Activated naive CD8-positive, alpha-beta T cell treated with anti-CD3 and anti-CD28 coated beads, Interleukin-2, amount 10 ng/mL, durations not matched to agents 7 days and 5 days (primary cell): ENCODE results near the gene GLUD1. TPM values are rescaled to one million over a fixed set of nuclear protein-coding genes. Genes with fewer than 3 reads are reported as not detected.
"Not testable (repeated sequence)": the region's sequence is repeated elsewhere in the genome, so short reads cannot be mapped to it uniquely, and the experiment has no call there.

Experiments used
- ATAC-seq: fragments of 150-1000 bp; cut with Tn5 transposase; one replicate; pipeline ENCODE4 v1.10.0; 2021; ENCODE audit warnings: low read depth, moderate library complexity
- POLR2A ChIA-PET: fragments of 350-600 bp; sonication (Branson Sonifier 250); formaldehyde crosslinking; loops from one replicate; lab custom pipeline; 2021; ENCODE audit warnings: antibody characterized with exemption; lab: Charles Lee
- DNase-seq: peaks from one replicate; pipeline ENCODE4 v3.0.0; 2021
- H3K27ac Mint-ChIP-seq: one replicate; pipeline ENCODE4 v1.8.0; 2022; ENCODE audit warnings: mild to moderate bottlenecking, mixed read lengths
- H3K27me3 Mint-ChIP-seq: one replicate; pipeline ENCODE4 v1.8.0; 2022; ENCODE audit warnings: mild to moderate bottlenecking, moderate library complexity, mixed read lengths
- H3K36me3 Mint-ChIP-seq: one replicate; pipeline ENCODE4 v1.8.0; 2021; ENCODE audit warnings: mild to moderate bottlenecking, mixed read lengths
- H3K4me1 Mint-ChIP-seq: one replicate; pipeline ENCODE4 v1.8.0; 2021; ENCODE audit warnings: mixed read lengths
- H3K4me3 Mint-ChIP-seq: one replicate; pipeline ENCODE4 v1.8.0; 2022; ENCODE audit warnings: mild to moderate bottlenecking, moderate library complexity, mixed read lengths
- H3K9me3 Mint-ChIP-seq: one replicate; pipeline ENCODE4 v1.8.0; 2021; ENCODE audit warnings: mixed read lengths
- total RNA-seq, 2 experiments: library from RNA; stranded (reverse); gene quantifications; one replicate each; pipeline ENCODE4 v1.2.3, GENCODE V29; 2021

Gene GLUD1
- total RNA-seq, 2 experiments from 2014 or later = 91.3 to 95.9 TPM

- DNase-seq, H3K27me3 Mint-ChIP-seq, H3K4me3 Mint-ChIP-seq, H3K27ac Mint-ChIP-seq, ATAC-seq, H3K9me3 Mint-ChIP-seq, POLR2A ChIA-PET: not testable (repeated sequence)
- Mint-ChIP-seq H3K4me1 (peaks cover 31% of the 10 kb centered on the region), H3K36me3 (peaks cover 33% of the 10 kb centered on the region)
Observed at GRCh38 chr10:87081574-87081973, 13.1 kb downstream of the GLUD1 start.

GRCh38 chr10:87080621-87081020 is 14.0 kb downstream of the GLUD1 start:
- H3K27me3 Mint-ChIP-seq, H3K4me3 Mint-ChIP-seq, H3K9me3 Mint-ChIP-seq, H3K27ac Mint-ChIP-seq, ATAC-seq, POLR2A ChIA-PET, DNase-seq: not testable (repeated sequence)
- H3K4me1 Mint-ChIP-seq = peaks cover 31% of the 10 kb centered on the region
- peaks cover 27% of the 10 kb centered on the region for H3K36me3 Mint-ChIP-seq

GRCh38 chr10:87079106-87079836 is 15.4 kb downstream of the GLUD1 start:
- H3K36me3 Mint-ChIP-seq = peaks cover 26% of the 10 kb centered on the region
- H3K9me3 Mint-ChIP-seq = no peaks in the 10 kb centered on the region
- DNase-seq = no peak
- no peak overlapping the region for H3K27ac Mint-ChIP-seq
- peaks cover 23% of the 10 kb centered on the region for H3K4me1 Mint-ChIP-seq
- ATAC-seq = no peak
- H3K4me3 Mint-ChIP-seq = no peak overlapping the region
- POLR2A ChIA-PET = no interaction called here
- H3K27me3 Mint-ChIP-seq = no peaks in the 10 kb centered on the region

GRCh38 chr10:87076421-87076820 is 18.2 kb downstream of the GLUD1 start:
- H3K4me3 Mint-ChIP-seq, H3K4me1 Mint-ChIP-seq, H3K27me3 Mint-ChIP-seq, DNase-seq, H3K27ac Mint-ChIP-seq, POLR2A ChIA-PET, ATAC-seq, H3K9me3 Mint-ChIP-seq: not testable (repeated sequence)
- peaks cover 18% of the 10 kb centered on the region for H3K36me3 Mint-ChIP-seq

GRCh38 chr10:87072449-87072848 is 22.2 kb downstream of the GLUD1 start:
- Mint-ChIP-seq H3K27ac (no peak overlapping the region), H3K27me3 (no peaks in the 10 kb centered on the region), H3K4me1 (peaks cover 4% of the 10 kb centered on the region), H3K4me3 (no peak overlapping the region), H3K36me3 (peaks cover 11% of the 10 kb centered on the region), H3K9me3 (no peaks in the 10 kb centered on the region)
- DNase-seq = no peak
- no peak for ATAC-seq
- POLR2A ChIA-PET = no interaction called here

- peaks cover 4% of the 10 kb centered on the region for H3K4me1 Mint-ChIP-seq
- DNase-seq = no peak
- POLR2A ChIA-PET = no interaction called here
- H3K36me3 Mint-ChIP-seq = peaks cover 24% of the 10 kb centered on the region
- no peaks in the 10 kb centered on the region for H3K27me3 Mint-ChIP-seq
- H3K4me3 Mint-ChIP-seq = no peak overlapping the region
- no peaks in the 10 kb centered on the region for H3K9me3 Mint-ChIP-seq
- no peak overlapping the region for H3K27ac Mint-ChIP-seq
- ATAC-seq = no peak
Observed at GRCh38 chr10:87068281-87068680, 26.4 kb downstream of the GLUD1 start.

- H3K9me3 Mint-ChIP-seq = no peaks in the 10 kb centered on the region
- H3K4me1 Mint-ChIP-seq = peaks cover 4% of the 10 kb centered on the region
- no peak overlapping the region for H3K4me3 Mint-ChIP-seq
- no peaks in the 10 kb centered on the region for H3K27me3 Mint-ChIP-seq
- DNase-seq = no peak
- peak overlapping the region; percentile 32 for H3K27ac Mint-ChIP-seq
- POLR2A ChIA-PET = no interaction called here
- H3K36me3 Mint-ChIP-seq = peaks cover 18% of the 10 kb centered on the region
- no peak for ATAC-seq
Observed at GRCh38 chr10:87066865-87067264, 27.8 kb downstream of the GLUD1 start.

GRCh38 chr10:87066178-87066577 is 28.5 kb downstream of the GLUD1 start:
- ATAC-seq (no peak), DNase-seq (no peak)
- Mint-ChIP-seq H3K27ac (no peak overlapping the region), H3K36me3 (peaks cover 16% of the 10 kb centered on the region), H3K4me3 (no peak overlapping the region), H3K27me3 (no peaks in the 10 kb centered on the region), H3K4me1 (peaks cover 4% of the 10 kb centered on the region), H3K9me3 (no peaks in the 10 kb centered on the region)
- POLR2A ChIA-PET = no interaction called here

- no peak overlapping the region for H3K27ac Mint-ChIP-seq
- ATAC-seq = no peak
Observed at GRCh38 chr10:87064651-87065050, 30.0 kb downstream of the GLUD1 start.

GRCh38 chr10:87060280-87060928 is 34.2 kb downstream of the GLUD1 start:
- H3K27me3 Mint-ChIP-seq = no peaks in the 10 kb centered on the region
- H3K9me3 Mint-ChIP-seq = no peaks in the 10 kb centered on the region
- POLR2A ChIA-PET = no interaction called here
- peaks cover 2% of the 10 kb centered on the region for H3K4me1 Mint-ChIP-seq
- ATAC-seq (no peak), DNase-seq (no peak)
- no peak overlapping the region for H3K27ac Mint-ChIP-seq
- no peak overlapping the region for H3K4me3 Mint-ChIP-seq
- H3K36me3 Mint-ChIP-seq = peaks cover 22% of the 10 kb centered on the region

More at GRCh38 chr10:87064651-87065050, 30.0 kb downstream of the GLUD1 start:
- DNase-seq = no peak
- no peaks in the 10 kb centered on the region for H3K9me3 Mint-ChIP-seq
- POLR2A ChIA-PET = no interaction called here
- no peak overlapping the region for H3K4me3 Mint-ChIP-seq
- H3K27me3 Mint-ChIP-seq = no peaks in the 10 kb centered on the region
- H3K4me1 Mint-ChIP-seq = peaks cover 4% of the 10 kb centered on the region
- H3K36me3 Mint-ChIP-seq = peaks cover 21% of the 10 kb centered on the region

- no peak for DNase-seq
- no peak for ATAC-seq
- Mint-ChIP-seq H3K36me3 (peaks cover 20% of the 10 kb centered on the region), H3K4me1 (peaks cover 2% of the 10 kb centered on the region), H3K27me3 (no peaks in the 10 kb centered on the region), H3K9me3 (no peaks in the 10 kb centered on the region), H3K4me3 (no peak overlapping the region), H3K27ac (no peak overlapping the region)
- POLR2A ChIA-PET = no interaction called here
Observed at GRCh38 chr10:87059401-87059800, 35.2 kb downstream of the GLUD1 start.

- Mint-ChIP-seq H3K27ac (no peak overlapping the region), H3K4me1 (no peaks in the 10 kb centered on the region), H3K4me3 (no peak overlapping the region), H3K9me3 (no peaks in the 10 kb centered on the region), H3K27me3 (no peaks in the 10 kb centered on the region), H3K36me3 (peaks cover 14% of the 10 kb centered on the region)
- ATAC-seq = no peak
- no peak for DNase-seq
- POLR2A ChIA-PET = no interaction called here
Observed at GRCh38 chr10:87058171-87058570, 36.5 kb downstream of the GLUD1 start.

GRCh38 chr10:87054373-87055295 is 40.0 kb downstream of the GLUD1 start:
- H3K27ac Mint-ChIP-seq = no peak overlapping the region
- H3K9me3 Mint-ChIP-seq = no peaks in the 10 kb centered on the region
- no peaks in the 10 kb centered on the region for H3K4me1 Mint-ChIP-seq
- DNase-seq (no peak), ATAC-seq (no peak)
- H3K36me3 Mint-ChIP-seq = peaks cover 11% of the 10 kb centered on the region
- POLR2A ChIA-PET = no interaction called here
- H3K27me3 Mint-ChIP-seq = no peaks in the 10 kb centered on the region
- no peak overlapping the region for H3K4me3 Mint-ChIP-seq
